H1 (cell line): ENCODE measurements around the gene SOX6. TPM values are rescaled to one million over a fixed set of nuclear protein-coding genes. Genes with fewer than 3 reads are reported as not detected.

Experiments used
- CTCF ChIA-PET: fragments of 300-600 bp; sonication (Branson Sonifier 250); formaldehyde crosslinking; loops from one replicate; lab custom pipeline; 2021; ENCODE audit not compliant: partially characterized antibody; lab: Charles Lee
- POLR2A ChIA-PET: fragments of 300-600 bp; sonication (Branson Sonifier 250); formaldehyde crosslinking; loops from one replicate; lab custom pipeline; 2021; ENCODE audit warnings: inconsistent platforms; ENCODE audit not compliant: partially characterized antibody; lab: Charles Lee
- DNase-seq, 2 experiments: peaks; one replicate each; pipeline versions ENCODE4 v3.0.0 to v3.0.0-alpha.2; 2010 to 2022; ENCODE audit warnings: low spot score in 2 of 2, low read depth in 1 of 2, mixed read lengths in 1 of 2
- FAIRE-seq: peaks from 2 replicates; lab custom pipeline; 2011; peaks lifted over from hg19 to GRCh38; lab: Jason Lieb, UNC
- H2AFZ ChIP-seq: 2 replicates; pipeline ENCODE4 v1.8.1; 2012; ENCODE audit warnings: low read length, inconsistent platforms
- H2AK5ac ChIP-seq: 2 replicates; pipeline ENCODE4 v1.6.1; 2013; ENCODE audit warnings: low read depth, low read length
- H2BK120ac ChIP-seq: replicated peaks from 2 replicates; pipeline ENCODE3; 2013; ENCODE audit warnings: low read depth, low read length, inconsistent platforms
- H2BK12ac ChIP-seq: 2 replicates; pipeline ENCODE4 v1.6.1; 2013; ENCODE audit warnings: low read depth, low read length
- H2BK15ac ChIP-seq: 2 replicates; pipeline ENCODE4 v1.6.1; 2013; ENCODE audit warnings: low read length
- H2BK20ac ChIP-seq: 2 replicates; pipeline ENCODE4 v1.6.1; 2013; ENCODE audit warnings: low read length
- H2BK5ac ChIP-seq: 2 replicates; pipeline ENCODE4 v1.6.1; 2013; ENCODE audit warnings: low read depth, low read length
- H3K14ac ChIP-seq: 2 replicates; pipeline ENCODE4 v1.6.1; 2013; ENCODE audit warnings: inconsistent platforms; ENCODE audit not compliant: insufficient read length
- H3K18ac ChIP-seq: 2 replicates; pipeline ENCODE4 v1.6.1; 2013; ENCODE audit warnings: low read length; ENCODE audit errors: extremely low read depth
- H3K23ac ChIP-seq: 2 replicates; pipeline ENCODE4 v1.6.1; 2013; ENCODE audit warnings: inconsistent platforms; ENCODE audit not compliant: insufficient read length
- H3K23me2 ChIP-seq: 2 replicates; pipeline ENCODE4 v1.6.1; 2013; ENCODE audit warnings: low read depth, low read length
- H3K27ac ChIP-seq: 2 replicates; pipeline ENCODE4 v1.6.1; 2011; ENCODE audit warnings: low read depth, low read length, inconsistent platforms
- H3K27me3 ChIP-seq, 4 experiments: replicated peaks in 1 of 4; 1 replicate in 1 of 4; 2 replicates in 3 of 4; pipeline versions ENCODE4 v1.6.1 to v1.8.1; 2011 to 2013; ENCODE audit warnings: low read length in 3 of 4, mild to moderate bottlenecking in 3 of 4, inconsistent platforms in 2 of 4, mixed read lengths in 2 of 4, moderate library complexity in 1 of 4; ENCODE audit not compliant: control insufficient read depth in 3 of 4, insufficient read depth in 3 of 4; ENCODE audit errors: extremely low read depth in 1 of 4
- H3K36me3 ChIP-seq, 4 experiments: 2 replicates each; pipeline versions ENCODE4 v1.6.1 to v1.8.1; 2011 to 2013; ENCODE audit warnings: mild to moderate bottlenecking in 4 of 4, low read length in 3 of 4, moderate library complexity in 2 of 4, control low read depth in 1 of 4, inconsistent platforms in 1 of 4; ENCODE audit not compliant: insufficient read depth in 4 of 4, control insufficient read depth in 2 of 4
- H3K4ac ChIP-seq: replicated peaks from 2 replicates; pipeline ENCODE3; 2013; ENCODE audit warnings: low read length, low read depth, mixed read lengths, inconsistent platforms; ENCODE audit not compliant: insufficient read length
- H3K4me1 ChIP-seq, 4 experiments: replicated peaks in 1 of 4; 1 replicate in 1 of 4; 2 replicates in 3 of 4; pipeline versions ENCODE4 v1.6.1 to v1.8.1; 2011 to 2013; ENCODE audit warnings: low read length in 3 of 4, inconsistent platforms in 2 of 4, mixed read lengths in 1 of 4; ENCODE audit not compliant: insufficient read depth in 4 of 4, control insufficient read depth in 3 of 4
- H3K4me2 ChIP-seq, 2 experiments: 2 replicates each; pipeline versions ENCODE4 v1.6.1 to v1.8.1; 2011 to 2013; ENCODE audit warnings: low read depth in 2 of 2, low read length in 2 of 2, control low read depth in 1 of 2, inconsistent platforms in 1 of 2, mild to moderate bottlenecking in 1 of 2; ENCODE audit not compliant: insufficient read depth in 1 of 2
- H3K4me3 ChIP-seq, 4 experiments: fragments of 200-600, 300-600 bp in 1 of 4; sonication (generic), shearing (Covaris generic), sonication (Bioruptor Twin) in 1 of 4; 2 replicates each; pipeline versions ENCODE4 v1.5.1 to v1.8.1; 2011 to 2016; ENCODE audit warnings: low read length in 4 of 4, low read depth in 3 of 4, control low read depth in 2 of 4, inconsistent platforms in 2 of 4, mild to moderate bottlenecking in 2 of 4, mixed read lengths in 1 of 4, moderate library complexity in 1 of 4; ENCODE audit not compliant: insufficient read depth in 2 of 4; ENCODE audit errors: extremely low read depth in 1 of 4
- H3K56ac ChIP-seq: replicated peaks from 2 replicates; pipeline ENCODE3; 2013; ENCODE audit warnings: low read depth, mild to moderate bottlenecking, mixed read lengths, low read length, inconsistent platforms; ENCODE audit not compliant: insufficient read length
- H3K79me1 ChIP-seq: 2 replicates; pipeline ENCODE4 v1.6.1; 2013; ENCODE audit warnings: low read depth, low read length, control low read depth
- H3K79me2 ChIP-seq, 2 experiments: 2 replicates each; pipeline versions ENCODE4 v1.6.1 to v1.8.1; 2012 to 2013; ENCODE audit warnings: low read length in 2 of 2, mild to moderate bottlenecking in 2 of 2, inconsistent platforms in 1 of 2; ENCODE audit not compliant: insufficient read depth in 2 of 2, control insufficient read depth in 1 of 2
- H3K9ac ChIP-seq, 4 experiments: replicated peaks in 1 of 4; 1 replicate in 1 of 4; 2 replicates in 3 of 4; pipeline versions ENCODE4 v1.6.1 to v1.8.1; 2011 to 2013; ENCODE audit warnings: low read depth in 3 of 4, low read length in 3 of 4, control low read depth in 2 of 4, mild to moderate bottlenecking in 2 of 4, moderate library complexity in 2 of 4, inconsistent platforms in 1 of 4; ENCODE audit errors: extremely low read depth in 1 of 4
- H3K9me3 ChIP-seq, 2 experiments: 2 replicates each; pipeline versions ENCODE4 v1.6.1 to v1.8.1; 2012 to 2013; ENCODE audit warnings: mild to moderate bottlenecking in 2 of 2, moderate library complexity in 2 of 2, control low read depth in 1 of 2, inconsistent platforms in 1 of 2, low read depth in 1 of 2, low read length in 1 of 2, mixed read lengths in 1 of 2; ENCODE audit not compliant: insufficient read depth in 2 of 2
- H4K20me1 ChIP-seq, 2 experiments: replicated peaks in 1 of 2; 2 replicates each; pipeline versions ENCODE3 to v1.8.1; 2011 to 2013; ENCODE audit warnings: inconsistent platforms in 2 of 2, low read length in 2 of 2, mild to moderate bottlenecking in 1 of 2; ENCODE audit not compliant: insufficient read depth in 2 of 2, control insufficient read depth in 1 of 2
- H4K5ac ChIP-seq: 2 replicates; pipeline ENCODE4 v1.6.1; 2013; ENCODE audit warnings: low read length, low read depth, mixed read lengths, inconsistent platforms; ENCODE audit not compliant: insufficient read length
- H4K8ac ChIP-seq: 2 replicates; pipeline ENCODE4 v1.8.0; 2013; ENCODE audit warnings: mild to moderate bottlenecking, moderate library complexity, low read length, inconsistent platforms; ENCODE audit not compliant: insufficient read depth; ENCODE audit errors: extremely low read depth
- H4K91ac ChIP-seq: replicated peaks from 2 replicates; pipeline ENCODE3; 2013; ENCODE audit warnings: low read length, mixed read lengths, inconsistent platforms; ENCODE audit not compliant: insufficient read length
- CEBPB ChIP-seq: IDR thresholded peaks from 2 replicates; pipeline ENCODE4 v1.6.1; 2012; ENCODE audit warnings: low read depth, low read length
- KDM1A ChIP-seq: fragments of 200-600, 300-600 bp; sonication (generic); IDR thresholded peaks from 2 replicates; pipeline ENCODE4 v1.7.1; 2016; ENCODE audit warnings: mild to moderate bottlenecking, low read length, borderline replicate concordance
- NANOG ChIP-seq: IDR thresholded peaks from 2 replicates; pipeline ENCODE4 v1.6.1; 2011; ENCODE audit warnings: low read length, low read depth, mild to moderate bottlenecking, inconsistent platforms; ENCODE audit not compliant: insufficient read depth, poor library complexity, severe bottlenecking
- SIX5 ChIP-seq: IDR thresholded peaks from 2 replicates; pipeline ENCODE4 v1.6.1; 2011; ENCODE audit warnings: mild to moderate bottlenecking, low read depth, low read length
- SP2 ChIP-seq: IDR thresholded peaks from 2 replicates; pipeline ENCODE4 v1.6.1; 2012; ENCODE audit warnings: mild to moderate bottlenecking, low read length, inconsistent platforms
- WGBS, 2 experiments: shearing (Covaris generic) in 1 of 2; methylation state at CpG; one replicate each; pipeline versions ENCODE4 v1.1.6 to v1.1.7; 2013 to 2015; ENCODE audit warnings: low lambda C conversion rate in 2 of 2, mixed read lengths in 2 of 2, inconsistent platforms in 1 of 2, low coverage in 1 of 2, missing lambda C conversion rate in 1 of 2; ENCODE audit not compliant: insufficient replicate concordance in 2 of 2, insufficient coverage in 1 of 2, insufficient read length in 1 of 2; ENCODE audit errors: extremely low coverage in 1 of 2, missing lambda C conversion rate in 1 of 2; 5-methylcytosine and 5-hydroxymethylcytosine counted together
- polyA plus RNA-seq, 7 experiments: library from polyadenylated mRNA; depleted of rRNA in 3 of 7; stranded (reverse) in 5 of 7; unstranded in 2 of 7; fragments of >200 nt in 5 of 7; fragments of 200-250 nt in 2 of 7; gene quantifications; 1 replicate in 5 of 7; 2 replicates in 1 of 7; 4 replicates in 1 of 7; pipeline versions ENCODE4 v1.2.1 to v1.2.3, GENCODE V29; 2011 to 2013; ENCODE audit warnings: missing spikeins in 2 of 7, mixed read lengths in 2 of 7
- total RNA-seq: library from RNA; stranded (reverse); fragmentation: NEBNext Ultra II Directional; extraction: Animal tissue kit (Norgen Biotek cat#: 25700); gene quantifications from 2 replicates; pipeline ENCODE4 v1.2.1, GENCODE V29; 2021

The SOX6 gene
- total and polyA plus RNA-seq, 2 of the 8 experiments (the other 6 are each of a cell fraction or from before 2014, with no cell fraction given), result 0.09 TPM; not detected in 1

DNA sequence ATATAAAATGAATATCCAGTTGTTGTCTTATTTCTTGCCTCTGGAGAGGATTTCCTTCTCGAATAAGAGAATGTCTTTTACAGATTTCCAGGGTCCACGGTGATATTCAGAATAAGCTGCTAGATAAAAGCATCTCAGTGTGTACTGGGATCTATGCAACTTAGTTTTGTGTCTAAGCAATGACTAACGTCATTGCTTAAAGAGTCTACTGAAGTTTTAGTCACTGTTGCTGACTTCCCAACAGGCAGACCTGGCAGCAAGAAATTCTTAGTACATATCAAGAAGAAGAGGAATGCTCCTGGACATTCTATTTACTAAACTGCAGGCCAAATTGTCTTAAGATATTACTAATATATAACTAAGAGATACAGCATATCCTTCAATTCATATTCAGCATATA lies 70.3 kb downstream of the SOX6 start:
- no peaks in the 10 kb centered on the region for H3K79me2 ChIP-seq
- no peak overlapping the region for H3K4me2 ChIP-seq
- TF ChIP-seq NANOG (no peak), KDM1A (no peak), CEBPB (no peak), SIX5 (no peak), SP2 (no peak)
- H3K23ac ChIP-seq, result no peak overlapping the region
- no peaks in the 10 kb centered on the region for H3K79me1 ChIP-seq
- H3K56ac ChIP-seq, result no peak overlapping the region
- FAIRE-seq (no peak), DNase-seq (no peak)
- ChIA-PET CTCF (no interaction called here), POLR2A (no interaction called here)
- H2BK20ac ChIP-seq, result no peak overlapping the region
- no peak overlapping the region for H4K5ac ChIP-seq
- no peak overlapping the region for H2BK120ac ChIP-seq
- H3K14ac ChIP-seq, result no peak overlapping the region
- H3K23me2 ChIP-seq, result no peaks in the 10 kb centered on the region; the same call in 1 of the 2 replicates
- H3K4me3 ChIP-seq, result no peak overlapping the region
- H3K27me3 ChIP-seq, result no peaks in the 10 kb centered on the region
- H3K18ac ChIP-seq, result no peak overlapping the region
- H4K8ac ChIP-seq, result no peak overlapping the region
- peaks cover 0 to 2% (median 0%) of the 10 kb centered on the region in 4 experiments; a peak in 1 of 7 replicates for H3K4me1 ChIP-seq
- H3K9me3 ChIP-seq, result no peaks in the 10 kb centered on the region
- H3K27ac ChIP-seq, result no peak overlapping the region
- no peak overlapping the region for H2BK12ac ChIP-seq
- H4K20me1 ChIP-seq, result no peaks in the 10 kb centered on the region
- no peaks in the 10 kb centered on the region for H3K36me3 ChIP-seq
- WGBS, 2 experiments, result 77% methylated on average over 3 of the region's 3 CpGs; no CpG with 5 or more reads in 1 of the 2 experiments
- H2BK5ac ChIP-seq, result no peak overlapping the region
- no peak overlapping the region for H2BK15ac ChIP-seq
- no peak overlapping the region for H2AK5ac ChIP-seq
- no peak overlapping the region for H2AFZ ChIP-seq
- no peak overlapping the region for H3K9ac ChIP-seq
- no peak overlapping the region for H4K91ac ChIP-seq
- no peak overlapping the region for H3K4ac ChIP-seq
